ENCODE data around the gene FN3KRP. TPM values are rescaled to one million over a fixed set of nuclear protein-coding genes. Genes with fewer than 3 reads are reported as not detected.

FN3KRP gene
- total RNA-seq, 4 donors from 2014 or later, result 9.3 to 122 (median 16.2) TPM

DNA sequence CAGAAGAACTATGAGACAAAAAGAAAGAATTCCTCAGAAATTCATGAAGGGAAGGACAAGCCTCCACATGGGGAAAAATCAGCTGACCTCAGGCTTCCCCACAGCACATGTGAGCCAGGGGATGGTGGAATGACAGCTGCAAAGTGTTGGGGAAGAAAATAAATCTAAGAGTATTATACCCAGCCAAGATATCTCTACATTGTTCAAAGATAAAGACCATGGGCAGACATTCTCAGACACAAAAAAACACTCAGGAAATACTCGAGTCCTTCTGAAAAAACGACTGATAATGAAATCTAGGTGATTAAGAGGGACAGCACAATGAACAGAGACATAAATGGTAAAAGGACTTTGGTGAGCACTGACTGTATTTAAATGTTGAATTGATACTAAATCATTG lies 21.9 kb upstream of the FN3KRP start:
- TF ChIP-seq, protein P1, sequence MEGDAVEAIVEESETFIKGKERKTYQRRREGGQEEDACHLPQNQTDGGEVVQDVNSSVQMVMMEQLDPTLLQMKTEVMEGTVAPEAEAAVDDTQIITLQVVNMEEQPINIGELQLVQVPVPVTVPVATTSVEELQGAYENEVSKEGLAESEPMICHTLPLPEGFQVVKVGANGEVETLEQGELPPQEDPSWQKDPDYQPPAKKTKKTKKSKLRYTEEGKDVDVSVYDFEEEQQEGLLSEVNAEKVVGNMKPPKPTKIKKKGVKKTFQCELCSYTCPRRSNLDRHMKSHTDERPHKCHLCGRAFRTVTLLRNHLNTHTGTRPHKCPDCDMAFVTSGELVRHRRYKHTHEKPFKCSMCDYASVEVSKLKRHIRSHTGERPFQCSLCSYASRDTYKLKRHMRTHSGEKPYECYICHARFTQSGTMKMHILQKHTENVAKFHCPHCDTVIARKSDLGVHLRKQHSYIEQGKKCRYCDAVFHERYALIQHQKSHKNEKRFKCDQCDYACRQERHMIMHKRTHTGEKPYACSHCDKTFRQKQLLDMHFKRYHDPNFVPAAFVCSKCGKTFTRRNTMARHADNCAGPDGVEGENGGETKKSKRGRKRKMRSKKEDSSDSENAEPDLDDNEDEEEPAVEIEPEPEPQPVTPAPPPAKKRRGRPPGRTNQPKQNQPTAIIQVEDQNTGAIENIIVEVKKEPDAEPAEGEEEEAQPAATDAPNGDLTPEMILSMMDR (IDR thresholded peaks at IDR 0.05), result no peak
- TF ChIP-seq POLR2A (IDR thresholded peaks at IDR 0.05), result no peak

DNA sequence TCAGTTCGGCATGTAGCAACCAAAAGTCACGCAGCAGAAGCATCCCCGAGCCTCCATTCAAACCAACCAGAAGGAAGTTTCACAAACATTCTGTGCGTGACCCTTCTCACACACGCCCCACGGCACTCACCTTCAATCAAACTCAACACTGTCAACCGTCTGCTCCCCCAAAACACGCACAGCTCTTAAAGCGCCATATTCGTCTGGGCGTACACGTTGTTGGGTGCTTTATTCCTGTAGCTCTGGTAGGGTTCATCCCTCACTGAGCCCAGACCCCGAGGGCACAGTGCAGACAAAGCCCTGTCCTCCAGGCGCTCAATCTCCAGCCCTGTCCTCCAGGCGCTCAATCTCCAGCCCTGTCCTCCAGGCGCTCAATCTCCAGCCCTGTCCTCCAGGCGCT lies 20.2 kb upstream of the FN3KRP start:
- Histone ChIP-seq H3K36me3 (no peaks in the 10 kb centered on the region), H3K9me3 (no peaks in the 10 kb centered on the region), H3K27ac (no peak overlapping the region), H3K4me3 (replicated peaks in 1 of 3) (no peak overlapping the region), H3K27me3 (no peaks in the 10 kb centered on the region), H3K4me1 (peaks cover 7 to 16% of the 10 kb centered on the region in 2 donors)
- intact Hi-C loops (cut with DNase I), result no loop called here
- DNase-seq, result no peak
- TF ChIP-seq POLR2A (IDR thresholded peaks at IDR 0.05), result no peak
- TF ChIP-seq, protein P1 (IDR thresholded peaks at IDR 0.05), result no peak
- WGBS, 2 donors, result 96 to 97% methylated on average over 16 to 17 of the region's 17 CpGs

More for the DNA sequence above, 21.9 kb upstream of the FN3KRP start:
- Histone ChIP-seq H3K9me3 (no peaks in the 10 kb centered on the region), H3K4me3 (replicated peaks in 1 of 3) (no peak overlapping the region), H3K27me3 (no peaks in the 10 kb centered on the region), H3K27ac (no peak overlapping the region), H3K36me3 (no peaks in the 10 kb centered on the region), H3K4me1 (peaks cover 7 to 16% of the 10 kb centered on the region in 2 donors)
- no peak for DNase-seq
- intact Hi-C loops (cut with DNase I), result no loop called here
- WGBS, 2 donors, result 65 to 84% methylated on average over 2 of the region's 2 CpGs

DNA sequence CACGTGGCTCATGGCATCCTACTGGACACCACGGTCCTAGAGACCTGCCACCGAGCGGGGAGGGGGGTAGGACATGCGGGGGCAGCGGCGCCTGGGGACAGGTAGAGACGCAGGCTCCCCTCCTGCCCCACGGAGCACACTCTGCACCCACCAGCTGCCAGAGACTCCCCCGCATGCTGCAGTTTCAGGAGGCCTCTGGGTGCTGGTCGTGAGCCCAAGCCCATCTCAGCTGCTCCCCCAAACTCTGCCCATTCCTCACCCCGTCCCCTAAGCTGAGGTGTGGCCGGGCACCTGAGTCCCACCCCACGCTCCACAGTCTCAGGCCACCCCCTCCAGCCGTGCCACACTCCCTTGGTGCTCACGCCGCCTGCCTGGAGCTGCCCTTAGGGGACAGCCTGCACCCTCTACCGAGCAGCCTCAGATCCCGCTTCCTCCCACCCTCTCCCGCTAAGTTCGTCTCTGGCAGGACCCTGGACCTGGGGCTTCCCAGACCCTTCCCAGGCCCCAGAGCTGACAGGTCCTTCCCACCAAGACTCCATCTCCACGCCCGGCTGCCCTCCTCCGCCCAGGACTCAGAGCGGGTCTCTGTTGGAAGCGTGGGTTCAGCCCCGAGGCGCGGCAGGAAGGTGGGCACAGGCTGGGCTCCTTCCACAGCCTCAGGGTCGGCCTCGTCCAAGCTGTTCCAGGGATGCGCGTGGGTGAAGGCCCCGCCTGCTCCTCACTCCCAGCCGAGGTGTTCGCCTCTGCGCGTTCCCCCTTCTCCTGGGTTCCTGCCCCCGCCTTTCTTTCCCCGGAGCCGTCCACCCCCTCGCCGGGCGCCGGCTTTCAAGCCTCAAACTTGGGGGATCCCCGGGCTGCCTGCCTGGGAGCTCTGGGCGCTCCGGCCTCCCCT lies 19.3 kb upstream of the FN3KRP start:
- Histone ChIP-seq H3K36me3 (no peaks in the 10 kb centered on the region), H3K9me3 (no peaks in the 10 kb centered on the region), H3K4me1 (peaks cover 7 to 16% of the 10 kb centered on the region in 2 donors), H3K27ac (no peak overlapping the region), H3K27me3 (no peaks in the 10 kb centered on the region), H3K4me3 (replicated peaks in 1 of 3) (peak overlapping the region; percentile 39 to 80 (median 65))
- DNase-seq, result peak; percentile 9 to 26
- TF ChIP-seq, protein P1 (IDR thresholded peaks at IDR 0.05), result no peak
- no peak for TF ChIP-seq POLR2A (IDR thresholded peaks at IDR 0.05)
- 36 to 41% methylated on average over 29 to 36 of the region's 48 CpGs for WGBS, 2 donors
- intact Hi-C loops (cut with DNase I), result no loop called here

DNA sequence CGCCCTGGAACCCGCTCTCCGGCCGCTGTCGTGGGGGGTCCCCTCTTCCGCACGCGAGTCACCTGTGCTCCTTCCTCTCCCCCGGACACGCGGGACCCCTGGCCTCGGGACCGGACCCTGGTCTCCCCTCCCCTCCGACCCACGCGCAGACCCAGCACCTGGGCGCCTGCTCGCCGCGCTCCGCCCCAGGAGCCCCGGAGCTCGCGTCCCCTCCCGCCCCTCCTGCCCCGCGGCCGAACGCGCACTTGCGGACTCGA lies 18.8 kb upstream of the FN3KRP start:
- no peaks in the 10 kb centered on the region for H3K36me3 ChIP-seq
- no peaks in the 10 kb centered on the region for H3K27me3 ChIP-seq
- DNase-seq, result no peak
- intact Hi-C loops (cut with DNase I), result loop anchor here (2.0 kb wide), 1 partner anchor 19 kb away; the partner anchor contains the start of gene FN3KRP
- no peaks in the 10 kb centered on the region for H3K9me3 ChIP-seq
- 2 to 4% methylated on average over 5 to 27 of the region's 32 CpGs for WGBS, 2 donors
- no peak overlapping the region for H3K27ac ChIP-seq
- TF ChIP-seq POLR2A (IDR thresholded peaks at IDR 0.05), result no peak
- TF ChIP-seq, protein P1 (IDR thresholded peaks at IDR 0.05), result no peak
- peaks cover 7 to 16% of the 10 kb centered on the region in 2 donors for H3K4me1 ChIP-seq
- H3K4me3 ChIP-seq (replicated peaks in 1 of 3), result peak overlapping the region; percentile 39 to 80 (median 65)

Measured in thyroid gland (tissue), 4 donors.